ENCODE data around the gene PTPN9. TPM values are rescaled to one million over a fixed set of nuclear protein-coding genes. Genes with fewer than 3 reads are reported as not detected.
A peak's percentile ranks its signal among the peaks of the same experiment; 100 is the strongest.
"Not testable (repeated sequence)": the region's sequence is repeated elsewhere in the genome, so short reads cannot be mapped to it uniquely, and the experiment has no call there.

Gene PTPN9
- total RNA-seq, 1 donor from 2014 or later, result 36.2 TPM

- H3K36me3 Mint-ChIP-seq, result peaks cover 13% of the 10 kb centered on the region
- no peak for DNase-seq (ENCODE audit: low spot score in 2 of 2, unreplicated experiment in 2 of 2)
- H3K9me3 Mint-ChIP-seq, result no peaks in the 10 kb centered on the region
- H3K4me3 Mint-ChIP-seq, result no peak overlapping the region
- TF ChIP-seq CTCF (IDR thresholded peaks at IDR 0.05; ENCODE audit: unreplicated experiment), result no peak
- no peaks in the 10 kb centered on the region for H3K27me3 Mint-ChIP-seq (ENCODE audit: low read depth)
- no peak overlapping the region for H3K27ac Mint-ChIP-seq
- H3K4me1 Mint-ChIP-seq, result peaks cover 21% of the 10 kb centered on the region
Observed at GRCh38 chr15:75530169-75530568, 48.9 kb downstream of the PTPN9 start.

GRCh38 chr15:75525756-75526155 is 53.4 kb downstream of the PTPN9 start:
- not testable (repeated sequence) for H3K4me1 Mint-ChIP-seq; H3K9me3 Mint-ChIP-seq; DNase-seq (ENCODE audit: low spot score in 2 of 2, unreplicated experiment in 2 of 2); H3K4me3 Mint-ChIP-seq; H3K27ac Mint-ChIP-seq; H3K27me3 Mint-ChIP-seq (ENCODE audit: low read depth)
- H3K36me3 Mint-ChIP-seq, result peaks cover 37% of the 10 kb centered on the region

GRCh38 chr15:75523011-75523410 is 56.1 kb downstream of the PTPN9 start:
- no peak for TF ChIP-seq CTCF (IDR thresholded peaks at IDR 0.05; ENCODE audit: unreplicated experiment)
- Mint-ChIP-seq H3K27ac (no peak overlapping the region), H3K27me3 (ENCODE audit: low read depth) (no peaks in the 10 kb centered on the region), H3K4me3 (no peak overlapping the region), H3K9me3 (no peaks in the 10 kb centered on the region), H3K36me3 (peaks cover 46% of the 10 kb centered on the region), H3K4me1 (peaks cover 1% of the 10 kb centered on the region)
- DNase-seq (ENCODE audit: low spot score in 2 of 2, unreplicated experiment in 2 of 2), result no peak

GRCh38 chr15:75517233-75517632 is 61.9 kb downstream of the PTPN9 start:
- no peaks in the 10 kb centered on the region for H3K9me3 Mint-ChIP-seq
- H3K4me1 Mint-ChIP-seq, result no peaks in the 10 kb centered on the region
- DNase-seq (ENCODE audit: low spot score in 2 of 2, unreplicated experiment in 2 of 2), result no peak
- H3K27ac Mint-ChIP-seq, result no peak overlapping the region
- TF ChIP-seq CTCF (IDR thresholded peaks at IDR 0.05; ENCODE audit: unreplicated experiment), result no peak
- H3K4me3 Mint-ChIP-seq, result no peak overlapping the region
- H3K27me3 Mint-ChIP-seq (ENCODE audit: low read depth), result no peaks in the 10 kb centered on the region
- peaks cover 44% of the 10 kb centered on the region for H3K36me3 Mint-ChIP-seq

- Mint-ChIP-seq H3K4me1 (no peaks in the 10 kb centered on the region), H3K27me3 (ENCODE audit: low read depth) (no peaks in the 10 kb centered on the region), H3K4me3 (no peak overlapping the region), H3K9me3 (no peaks in the 10 kb centered on the region), H3K36me3 (peaks cover 23% of the 10 kb centered on the region), H3K27ac (no peak overlapping the region)
- peak; percentile 20 for TF ChIP-seq CTCF (IDR thresholded peaks at IDR 0.05; ENCODE audit: unreplicated experiment)
- no peak for DNase-seq (ENCODE audit: low spot score in 2 of 2, unreplicated experiment in 2 of 2)
Observed at GRCh38 chr15:75508840-75509532, 70.1 kb downstream of the PTPN9 start.

- peaks cover 41% of the 10 kb centered on the region for H3K36me3 Mint-ChIP-seq
- no peak for TF ChIP-seq CTCF (IDR thresholded peaks at IDR 0.05; ENCODE audit: unreplicated experiment)
- H3K27me3 Mint-ChIP-seq (ENCODE audit: low read depth), result no peaks in the 10 kb centered on the region
- no peaks in the 10 kb centered on the region for H3K4me1 Mint-ChIP-seq
- no peaks in the 10 kb centered on the region for H3K9me3 Mint-ChIP-seq
- no peak for DNase-seq (ENCODE audit: low spot score in 2 of 2, unreplicated experiment in 2 of 2)
- no peak overlapping the region for H3K27ac Mint-ChIP-seq
- no peak overlapping the region for H3K4me3 Mint-ChIP-seq
Observed at GRCh38 chr15:75502360-75502759, 76.8 kb downstream of the PTPN9 start.

Measured in mesothelial cell of epicardium (in vitro differentiated cells).